Measurements from ENCODE around the gene CABYR.

DNA sequence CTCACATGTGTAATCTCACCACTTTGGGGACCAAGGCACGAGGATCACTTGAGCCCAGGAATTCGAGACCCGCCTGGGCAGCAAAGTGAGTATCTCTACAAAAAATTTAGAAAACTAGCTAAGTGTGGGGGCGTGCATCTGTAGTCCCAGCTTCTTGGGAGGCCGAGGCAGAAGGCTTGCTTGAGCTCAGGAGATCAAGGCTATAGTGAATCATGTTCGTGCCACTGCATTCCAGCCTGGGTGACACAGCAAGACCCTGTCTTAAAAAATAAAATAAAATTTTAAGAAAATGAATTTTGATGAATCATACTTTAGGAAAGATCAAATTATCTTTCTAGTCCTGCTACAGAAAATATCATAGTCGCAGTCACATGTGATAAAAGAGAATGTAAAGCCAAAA is 46.9 kb downstream of the CABYR start:
- TF ChIP-seq POLR2A (IDR thresholded peaks at IDR 0.05; ENCODE audit: low read length) (no peak), GATA1 (IDR thresholded peaks at IDR 0.05; ENCODE audit: low read depth, low read length) (no peak)

Measured in erythroblast (primary cell).